ENCODE results near the gene CARNS1.
"Not testable (repeated sequence)": the region's sequence is repeated elsewhere in the genome, so short reads cannot be mapped to it uniquely, and the experiment has no call there.

The CARNS1 gene

DNA sequence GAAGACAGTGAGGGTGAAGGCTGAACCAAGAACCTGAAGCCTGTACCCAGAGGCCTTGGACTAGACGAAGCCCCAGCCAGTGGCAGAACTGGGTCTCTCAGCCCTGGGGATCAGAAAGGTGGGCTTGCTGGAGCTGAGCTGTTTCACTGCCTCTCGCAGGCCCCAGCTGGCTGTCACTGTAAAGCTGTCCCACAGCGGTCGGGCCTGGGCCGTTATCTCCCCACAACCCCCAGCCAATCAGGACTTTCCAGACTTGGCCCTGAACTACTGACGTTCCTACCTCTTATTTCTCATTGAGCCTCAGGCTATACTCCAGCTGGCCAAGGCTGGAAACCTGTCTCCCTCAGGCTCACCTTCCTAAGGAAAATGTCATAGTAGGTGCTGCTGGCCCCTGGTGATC is 17.9 kb upstream of the CARNS1 start:
- Mint-ChIP-seq H3K9me3 (no peaks in the 10 kb centered on the region), H3K36me3 (ENCODE audit: low read depth) (peaks cover 82% of the 10 kb centered on the region), H3K27me3 (no peaks in the 10 kb centered on the region), H3K4me3 (no peak overlapping the region), H3K27ac (peak overlapping the region; percentile 94), H3K4me1 (ENCODE audit: low read depth) (peaks cover 59% of the 10 kb centered on the region)
- peak; percentile 30 for DNase-seq

DNA sequence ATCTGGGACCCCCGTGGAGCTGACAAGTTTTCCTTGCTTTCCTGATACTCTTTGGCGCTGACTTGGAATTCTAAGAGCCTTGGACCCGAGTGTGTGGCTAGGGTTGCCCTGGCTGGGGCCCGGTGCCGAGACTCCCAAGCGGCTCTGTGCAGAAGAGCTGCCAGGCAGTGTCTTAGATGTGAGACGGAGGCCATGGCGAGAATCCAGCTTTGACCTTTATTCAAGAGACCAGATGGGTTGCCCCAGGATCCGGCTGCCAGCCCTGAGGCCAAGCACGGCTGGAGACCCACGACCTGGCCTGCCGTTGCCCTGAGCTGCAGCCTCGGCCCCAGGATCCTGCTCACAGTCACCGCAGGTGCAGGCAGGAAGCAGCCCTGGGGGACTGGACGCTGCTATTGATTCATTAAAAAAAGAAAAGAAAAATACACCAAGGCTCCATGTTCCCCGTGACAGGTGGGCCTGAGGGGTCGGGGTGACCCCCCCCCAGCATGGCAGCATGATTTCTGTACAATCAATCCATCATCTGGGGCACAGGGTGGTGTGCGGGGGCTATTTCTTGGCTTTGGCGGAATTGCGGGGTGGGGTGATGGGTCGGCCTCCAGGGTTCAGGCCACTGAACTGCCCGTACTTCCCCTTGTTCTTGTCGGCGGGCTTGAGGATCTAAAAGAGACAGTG is 17.4 kb upstream of the CARNS1 start:
- Mint-ChIP-seq H3K9me3 (no peaks in the 10 kb centered on the region), H3K36me3 (ENCODE audit: low read depth) (peaks cover 79% of the 10 kb centered on the region), H3K4me3 (no peak overlapping the region), H3K27me3 (no peaks in the 10 kb centered on the region), H3K4me1 (ENCODE audit: low read depth) (peaks cover 58% of the 10 kb centered on the region), H3K27ac (peak overlapping the region; percentile 94)
- no peak for DNase-seq

DNA sequence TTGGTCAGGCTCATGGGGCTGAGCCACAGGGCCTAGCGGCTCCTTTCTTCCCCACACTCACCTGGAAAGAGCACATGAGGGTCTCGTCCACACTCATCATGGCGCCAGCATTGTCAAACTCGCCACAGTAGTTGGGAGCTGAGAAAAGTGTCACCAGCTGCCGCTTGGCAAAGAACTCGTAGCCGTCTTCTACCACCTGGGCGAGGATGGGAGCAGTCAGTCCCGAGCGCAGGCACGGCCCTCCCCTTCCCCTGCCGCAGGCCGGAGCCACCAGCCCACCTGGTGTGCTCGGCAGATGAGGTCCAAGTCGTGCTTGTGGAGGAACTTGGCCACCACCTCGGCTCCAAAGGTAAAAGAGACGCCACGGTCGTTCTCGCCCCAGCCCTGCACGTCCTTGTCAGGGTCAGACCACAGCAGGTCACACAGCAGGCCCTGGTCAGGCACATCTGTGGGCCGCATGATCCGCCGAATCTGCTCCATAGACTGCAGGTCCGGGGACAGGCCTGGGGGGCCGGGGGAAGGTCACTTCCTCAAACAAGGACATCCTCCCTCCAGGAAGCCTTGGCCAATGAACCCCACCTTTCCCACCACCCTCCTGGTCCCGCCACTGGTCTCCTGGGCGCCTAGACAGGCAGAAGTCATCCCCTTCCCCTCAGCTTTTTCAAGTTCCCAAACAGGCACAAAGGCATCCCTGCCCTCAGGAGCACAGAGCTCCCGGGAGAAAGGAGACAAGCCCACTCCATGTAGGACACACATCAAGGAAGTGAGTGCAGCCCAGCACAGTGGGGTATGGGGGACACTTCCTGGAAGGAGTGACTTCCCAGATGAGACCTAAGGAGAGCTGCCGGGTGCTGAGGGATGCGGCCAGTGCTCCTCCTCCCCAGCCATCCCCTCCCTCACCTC is 16.6 kb upstream of the CARNS1 start:
- no peaks in the 10 kb centered on the region for H3K9me3 Mint-ChIP-seq
- H3K4me3 Mint-ChIP-seq = peak overlapping the region; percentile 87
- DNase-seq = peak; percentile 32
- H3K27ac Mint-ChIP-seq = peak overlapping the region; percentile 94
- no peaks in the 10 kb centered on the region for H3K27me3 Mint-ChIP-seq
- H3K36me3 Mint-ChIP-seq (ENCODE audit: low read depth) = peaks cover 74% of the 10 kb centered on the region
- H3K4me1 Mint-ChIP-seq (ENCODE audit: low read depth) = peaks cover 56% of the 10 kb centered on the region

DNA sequence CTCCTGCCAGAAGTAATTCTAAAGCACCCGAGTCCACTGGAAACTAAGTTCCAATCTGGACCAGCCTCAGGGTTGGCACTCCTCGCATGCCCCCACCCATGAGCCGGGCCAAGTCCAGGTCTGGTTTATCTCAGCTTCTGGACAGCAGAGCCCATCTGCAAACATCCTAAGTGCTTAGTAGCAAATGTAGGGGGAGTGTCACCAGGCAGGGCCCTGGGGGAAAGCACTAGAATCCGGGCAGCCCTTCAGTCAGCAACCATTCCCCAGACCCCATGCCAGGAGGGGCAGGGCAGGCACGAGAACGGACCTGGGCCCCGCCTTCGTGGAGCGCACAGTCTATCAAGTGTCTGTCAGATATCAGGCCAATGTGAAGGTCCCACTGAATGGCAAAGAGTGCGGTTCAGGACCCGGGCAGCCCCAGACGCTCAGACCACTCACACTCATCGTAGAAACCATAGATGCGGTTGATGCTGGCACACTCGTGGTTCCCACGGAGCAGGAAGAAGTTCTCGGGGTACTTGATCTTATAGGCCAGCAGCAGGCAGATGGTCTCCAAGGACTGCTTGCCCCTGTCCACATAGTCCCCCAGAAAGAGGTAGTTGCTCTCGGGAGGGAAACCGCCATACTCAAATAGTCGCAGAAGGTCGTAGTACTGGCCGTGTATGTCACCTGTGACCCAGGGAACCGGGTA is 15.1 kb upstream of the CARNS1 start:
- DNase-seq = peak; percentile 50
- Mint-ChIP-seq H3K27ac (peak overlapping the region; percentile 89), H3K4me1 (ENCODE audit: low read depth) (peaks cover 65% of the 10 kb centered on the region), H3K27me3 (no peaks in the 10 kb centered on the region), H3K9me3 (no peaks in the 10 kb centered on the region), H3K4me3 (peak overlapping the region; percentile 87), H3K36me3 (ENCODE audit: low read depth) (peaks cover 74% of the 10 kb centered on the region)

DNA sequence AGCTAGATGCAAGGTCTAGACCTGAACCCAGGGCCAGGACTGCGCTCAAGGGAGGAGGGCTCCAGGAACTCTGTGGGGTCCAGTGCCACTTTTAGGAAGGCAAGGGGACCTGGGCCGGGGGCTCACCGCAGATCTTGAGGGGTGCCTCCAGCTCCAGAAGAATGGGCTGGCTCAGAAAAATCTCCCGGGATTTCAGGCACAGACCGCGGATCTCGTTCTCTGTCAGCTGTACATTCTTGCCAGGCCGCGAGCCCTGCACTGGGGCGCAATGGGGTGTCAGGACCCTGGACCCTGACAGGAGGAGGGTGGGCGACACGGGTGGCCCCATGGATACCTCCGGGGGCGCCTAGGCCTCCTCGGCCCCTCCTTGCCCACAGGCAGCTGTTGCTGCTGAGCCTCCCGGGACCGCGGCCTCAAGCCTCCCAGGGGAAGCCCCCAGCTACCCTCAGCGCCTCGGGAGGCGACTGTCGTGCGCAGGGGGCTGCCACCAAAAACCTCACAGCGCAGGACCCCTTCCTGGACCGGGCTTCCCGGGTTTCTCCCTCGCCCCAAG is 14.5 kb upstream of the CARNS1 start:
- no peak for DNase-seq
- H3K9me3 Mint-ChIP-seq = no peaks in the 10 kb centered on the region
- H3K27me3 Mint-ChIP-seq = no peaks in the 10 kb centered on the region
- H3K27ac Mint-ChIP-seq = peak overlapping the region; percentile 89
- peak overlapping the region; percentile 87 for H3K4me3 Mint-ChIP-seq
- H3K4me1 Mint-ChIP-seq (ENCODE audit: low read depth) = peaks cover 69% of the 10 kb centered on the region
- H3K36me3 Mint-ChIP-seq (ENCODE audit: low read depth) = peaks cover 74% of the 10 kb centered on the region

DNA sequence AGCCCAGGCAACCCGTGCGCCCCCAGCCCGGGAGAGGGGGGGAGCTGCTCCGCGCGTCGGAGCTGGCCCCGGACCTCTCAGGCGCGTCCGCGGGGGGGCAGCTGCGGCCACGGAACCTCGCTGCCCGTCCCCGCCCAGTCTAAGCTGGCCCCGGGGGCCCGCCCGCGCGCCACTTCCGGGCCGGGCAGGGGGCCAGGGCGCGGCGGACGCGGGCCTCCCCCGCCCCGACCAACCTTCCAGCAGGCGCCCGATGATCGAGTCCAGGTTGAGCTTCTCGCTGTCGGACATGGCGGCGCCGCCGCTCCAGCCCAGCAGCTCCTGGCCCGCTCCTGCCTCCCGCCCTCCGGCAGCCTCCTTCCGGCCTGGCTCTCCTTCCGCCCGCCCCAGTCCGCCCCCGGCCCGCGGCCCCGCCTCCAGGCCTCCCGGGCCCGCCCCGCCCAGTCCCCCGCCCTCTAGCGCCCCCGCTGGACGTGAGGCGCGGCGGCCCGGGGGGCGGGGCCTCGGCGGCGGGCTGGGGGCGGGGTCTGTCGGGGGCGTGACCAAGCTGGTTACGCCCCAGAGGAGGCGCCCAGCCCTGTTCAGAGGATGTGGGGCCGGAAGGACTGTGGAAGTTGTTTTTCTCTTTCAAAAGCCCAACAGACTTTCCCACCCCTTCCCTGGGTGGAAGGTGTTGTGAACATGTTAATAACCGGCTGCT is 13.8 kb upstream of the CARNS1 start, which contains the start of gene PPP1CA:
Gene PPP1CA, minus strand, starts transcription at position 364 of the 697 bp plus-strand sequence. Its CDS starts 76 bp downstream, at position 288.
- H3K27me3 Mint-ChIP-seq = no peaks in the 10 kb centered on the region

DNA sequence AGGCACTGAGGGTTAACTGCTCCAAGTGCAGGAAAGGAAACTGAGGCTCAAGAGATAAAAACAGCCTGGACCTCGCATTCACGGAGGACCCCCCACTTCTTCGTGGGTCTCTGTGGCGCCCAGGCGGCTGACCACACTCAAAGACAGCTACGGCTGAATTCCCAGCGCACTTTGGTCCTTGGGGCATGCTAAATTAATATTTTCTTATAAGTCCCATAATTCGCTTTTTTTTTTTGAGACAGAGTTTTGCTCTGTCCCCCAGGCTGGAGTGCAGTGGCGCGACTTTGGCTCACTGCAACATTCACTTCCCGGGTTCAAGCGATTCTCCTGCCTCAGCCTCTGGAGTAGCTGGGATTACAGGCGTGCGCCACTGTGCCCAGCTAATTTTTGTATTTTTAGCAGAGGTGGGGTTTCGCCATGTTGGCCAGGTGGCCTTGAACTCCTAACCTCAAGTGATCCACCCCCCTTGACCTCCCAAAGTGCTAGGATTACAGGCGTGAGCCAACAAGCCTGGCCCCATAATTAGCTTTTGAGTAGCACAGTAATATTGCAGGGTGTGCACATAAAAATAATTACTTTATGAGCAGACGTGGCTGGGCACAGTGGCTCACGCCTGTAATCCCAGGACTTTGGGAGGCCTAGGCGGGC is 13.2 kb upstream of the CARNS1 start:
- not testable (repeated sequence) for H3K27me3 Mint-ChIP-seq, DNase-seq, H3K9me3 Mint-ChIP-seq
- H3K4me1 Mint-ChIP-seq (ENCODE audit: low read depth) = peaks cover 73% of the 10 kb centered on the region
- peak overlapping the region; percentile 94 for H3K27ac Mint-ChIP-seq
- H3K4me3 Mint-ChIP-seq = peak overlapping the region; percentile 89
- peaks cover 75% of the 10 kb centered on the region for H3K36me3 Mint-ChIP-seq (ENCODE audit: low read depth)

More for the DNA sequence above, 13.8 kb upstream of the CARNS1 start, which contains the start of gene PPP1CA:
- peak; percentile 96 for DNase-seq
- peak within 1 kb of the TSS; percentile 94 for H3K27ac Mint-ChIP-seq
- H3K36me3 Mint-ChIP-seq (ENCODE audit: low read depth) = peaks cover 74% of the 10 kb centered on the region
- peaks cover 72% of the 10 kb centered on the region for H3K4me1 Mint-ChIP-seq (ENCODE audit: low read depth)
- peak within 1 kb of the TSS; percentile 89 for H3K4me3 Mint-ChIP-seq
- no peaks in the 10 kb centered on the region for H3K9me3 Mint-ChIP-seq

DNA sequence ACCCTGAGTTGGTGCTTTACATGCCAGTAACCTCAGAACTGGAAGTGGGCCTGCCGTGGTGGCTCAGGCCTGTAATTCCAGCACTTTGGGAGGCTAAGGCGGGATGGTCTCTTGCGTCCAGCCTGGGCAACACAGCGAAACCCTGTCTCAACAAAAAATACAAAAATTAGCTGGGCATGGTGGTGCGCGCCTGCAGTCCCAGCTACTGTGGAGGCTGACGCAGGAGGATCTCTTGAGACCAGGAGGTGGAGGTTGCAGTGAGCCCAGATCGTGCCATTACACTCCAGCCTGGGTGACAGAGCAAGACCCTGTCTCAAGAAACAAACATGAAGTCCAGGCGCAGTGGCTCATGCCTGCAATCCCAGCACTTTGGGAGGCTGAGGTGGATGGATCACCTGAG is 12.4 kb upstream of the CARNS1 start:
- Mint-ChIP-seq H3K4me1 (ENCODE audit: low read depth) (peaks cover 73% of the 10 kb centered on the region), H3K36me3 (ENCODE audit: low read depth) (peaks cover 73% of the 10 kb centered on the region), H3K4me3 (peak overlapping the region; percentile 89), H3K27ac (peak overlapping the region; percentile 94)
- not testable (repeated sequence) for DNase-seq, H3K27me3 Mint-ChIP-seq, H3K9me3 Mint-ChIP-seq

DNA sequence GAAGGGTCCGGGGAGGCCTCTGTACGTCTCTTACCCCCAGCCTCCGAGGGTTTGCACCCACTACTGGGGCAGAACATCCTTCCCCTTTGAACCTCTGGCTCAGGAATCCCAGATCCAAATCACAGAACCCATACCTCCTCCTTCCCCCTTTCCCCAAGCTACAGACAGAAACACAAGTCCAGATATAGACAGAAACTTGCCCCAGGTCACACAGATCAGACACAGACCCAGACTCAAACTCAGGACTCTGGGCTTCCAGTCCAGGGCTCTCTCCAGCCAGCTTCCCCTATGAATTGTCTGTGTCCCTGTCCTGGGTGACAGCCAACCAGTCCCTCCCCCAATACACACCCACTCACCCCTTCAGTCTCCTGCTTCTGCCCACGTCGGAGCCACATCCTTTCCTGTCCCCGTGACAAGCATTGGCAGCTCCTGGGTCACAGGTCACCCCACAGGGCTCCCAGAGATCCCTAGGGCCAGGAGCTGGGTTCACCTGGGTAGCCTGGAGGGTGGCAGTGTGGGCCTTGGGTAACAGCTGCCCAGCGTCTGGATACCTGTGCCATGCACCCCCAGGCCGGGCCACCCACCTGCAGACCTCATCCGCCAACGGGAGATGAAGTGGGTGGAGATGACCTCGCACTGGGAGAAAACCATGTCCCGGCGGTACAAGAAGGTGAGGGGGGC is 10.8 kb upstream of the CARNS1 start:
- Mint-ChIP-seq H3K9me3 (no peaks in the 10 kb centered on the region), H3K4me1 (ENCODE audit: low read depth) (peaks cover 73% of the 10 kb centered on the region), H3K36me3 (ENCODE audit: low read depth) (peaks cover 69% of the 10 kb centered on the region), H3K4me3 (peak overlapping the region; percentile 89), H3K27ac (peak overlapping the region; percentile 94), H3K27me3 (no peaks in the 10 kb centered on the region)
- peak; percentile 69 for DNase-seq

DNA sequence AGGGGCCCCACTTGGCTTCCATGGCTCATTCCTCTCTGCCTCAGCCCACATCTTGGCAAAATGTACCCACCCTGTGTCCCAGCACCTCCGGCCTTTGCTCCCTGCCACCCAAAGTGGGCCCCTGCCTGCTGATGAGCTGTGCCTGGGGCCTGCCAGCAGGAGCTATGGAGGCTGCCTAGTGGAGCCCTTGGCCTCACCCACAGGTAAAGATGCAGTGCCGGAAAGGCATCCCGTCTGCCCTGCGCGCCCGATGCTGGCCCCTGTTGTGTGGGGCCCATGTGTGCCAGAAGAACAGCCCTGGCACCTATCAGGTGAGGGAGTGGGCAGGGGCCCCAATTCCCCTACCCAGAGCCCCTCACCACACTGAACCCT is 10.3 kb upstream of the CARNS1 start:
- Mint-ChIP-seq H3K36me3 (ENCODE audit: low read depth) (peaks cover 68% of the 10 kb centered on the region), H3K27ac (peak overlapping the region; percentile 94), H3K4me3 (peak overlapping the region; percentile 89), H3K4me1 (ENCODE audit: low read depth) (peaks cover 75% of the 10 kb centered on the region), H3K9me3 (no peaks in the 10 kb centered on the region), H3K27me3 (no peaks in the 10 kb centered on the region)
- no peak for DNase-seq

DNA sequence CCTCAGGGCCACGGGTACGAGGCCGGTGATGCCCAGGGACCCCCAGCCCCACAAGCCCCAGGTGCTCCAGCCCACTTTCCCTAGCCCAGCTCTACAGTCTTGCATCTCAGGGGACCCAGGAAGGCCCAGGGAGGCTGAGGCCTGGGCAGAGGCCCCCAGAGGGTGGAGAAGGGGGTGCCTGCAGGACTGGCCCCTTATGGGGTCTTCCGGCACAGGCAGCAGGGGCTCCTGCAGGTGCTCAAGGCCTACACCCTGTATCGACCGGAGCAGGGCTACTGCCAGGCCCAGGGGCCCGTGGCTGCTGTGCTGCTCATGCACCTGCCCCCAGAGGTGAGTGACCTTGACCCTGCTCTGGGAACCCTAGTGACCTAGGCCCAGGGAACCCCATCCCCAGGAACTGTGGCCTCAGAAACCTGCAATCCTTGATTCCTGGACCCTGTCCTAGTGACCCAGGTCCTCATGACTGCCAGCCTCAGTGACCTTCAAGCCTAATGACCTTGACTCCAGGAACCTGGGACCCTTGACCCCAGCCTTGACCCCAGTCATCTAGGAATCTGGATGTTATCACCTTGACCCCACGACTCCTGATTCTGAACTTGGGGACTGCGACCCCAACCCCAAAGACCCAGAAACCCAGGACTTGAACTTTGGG is 9.7 kb upstream of the CARNS1 start:
- Mint-ChIP-seq H3K36me3 (ENCODE audit: low read depth) (peaks cover 67% of the 10 kb centered on the region), H3K4me3 (peak overlapping the region; percentile 89), H3K27me3 (no peaks in the 10 kb centered on the region), H3K4me1 (ENCODE audit: low read depth) (peaks cover 76% of the 10 kb centered on the region), H3K27ac (peak overlapping the region; percentile 94), H3K9me3 (no peaks in the 10 kb centered on the region)
- DNase-seq = peak; percentile 52

DNA sequence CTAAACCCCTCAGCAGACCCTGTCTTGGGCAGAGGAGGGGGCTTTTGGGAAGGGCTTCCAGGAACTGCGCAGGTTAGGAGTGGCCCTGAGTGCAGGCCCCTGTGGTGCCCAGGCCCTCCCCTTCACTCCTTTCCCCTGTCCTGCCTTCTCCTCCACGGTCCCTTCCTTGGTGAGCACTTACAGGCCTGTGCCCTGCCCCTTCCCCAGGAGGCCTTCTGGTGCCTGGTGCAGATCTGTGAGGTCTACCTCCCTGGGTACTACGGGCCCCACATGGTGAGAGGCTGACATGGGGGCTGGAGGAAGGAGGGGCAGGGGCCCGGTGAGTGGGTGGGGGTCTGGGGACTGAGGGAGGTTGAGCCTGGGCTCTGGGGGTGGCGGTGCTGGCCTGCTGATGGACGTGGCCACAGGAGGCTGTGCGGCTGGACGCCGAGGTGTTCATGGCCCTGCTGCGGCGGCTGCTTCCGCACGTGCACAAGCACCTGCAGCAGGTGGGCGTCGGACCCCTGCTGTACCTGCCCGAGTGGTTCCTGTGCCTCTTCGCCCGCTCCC is 9.0 kb upstream of the CARNS1 start:
- Mint-ChIP-seq H3K4me1 (ENCODE audit: low read depth) (peaks cover 82% of the 10 kb centered on the region), H3K9me3 (no peaks in the 10 kb centered on the region), H3K4me3 (peak overlapping the region; percentile 89), H3K36me3 (ENCODE audit: low read depth) (peaks cover 64% of the 10 kb centered on the region), H3K27me3 (no peaks in the 10 kb centered on the region), H3K27ac (peak overlapping the region; percentile 94)
- DNase-seq = peak; percentile 62
